Left lobe of liver (tissue), 2 donors: ENCODE results near the gene FREM1. TPM values are rescaled to one million over a fixed set of nuclear protein-coding genes. Genes with fewer than 3 reads are reported as not detected.
A peak's percentile ranks its signal among the peaks of the same experiment; 100 is the strongest.
"Not testable (repeated sequence)": the region's sequence is repeated elsewhere in the genome, so short reads cannot be mapped to it uniquely, and the experiment has no call there.

ENCODE experiments used
- ATAC-seq: fragments of 200-7000 bp; cut with Tn5 transposase; one replicate; pipeline ENCODE4 v1.9.1; 2020; ENCODE audit warnings: mild to moderate bottlenecking, moderate library complexity
- DNase-seq: peaks from one replicate; pipeline ENCODE4 v3.0.0-alpha.2; 2020; ENCODE audit warnings: low spot score
- total RNA-seq: library from RNA; stranded (reverse); gene quantifications from one replicate; pipeline ENCODE4 v1.2.1, GENCODE V29; 2021
- donor health status: DM: no; HTN: no; CAD: no; lungs with moderate emphysema.
- donor health status: DM: no; HTN: yes; CAD: no.

Gene FREM1
- 0.86 TPM for total RNA-seq

- peak; percentile 33 for ATAC-seq
These were observed at the start of gene FREM1 for GRCh38 chr9:14909961-14910805. Gene FREM1 (minus strand): TSS chr9:14910428. CDS start chr9:14868977, 41,451 bp downstream.

GRCh38 chr9:14958989-14959388, 48.8 kb upstream of the FREM1 start:
- DNase-seq (no peak), ATAC-seq (no peak)

More at GRCh38 chr9:14909961-14910805, at the start of gene FREM1:
- DNase-seq: no peak

DNA sequence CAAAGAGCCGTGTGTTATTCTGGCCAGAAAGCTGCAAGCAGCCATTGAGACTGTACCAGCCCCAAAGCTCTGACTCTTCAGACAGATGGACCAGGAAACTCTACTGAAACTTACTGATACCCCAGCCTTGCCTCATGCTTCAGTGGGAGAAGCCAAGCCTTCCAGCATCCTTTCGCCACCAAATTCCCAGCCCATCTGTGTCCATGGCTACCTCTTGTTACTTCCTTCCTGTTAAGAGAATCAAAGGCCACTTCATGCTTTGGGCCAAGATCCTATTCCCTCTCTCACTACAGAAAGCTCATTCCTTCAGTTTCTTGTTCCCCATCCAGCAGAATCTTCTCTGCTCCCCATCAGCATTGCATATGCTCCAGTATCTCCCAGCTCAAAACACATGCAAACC, 46.9 kb upstream of the FREM1 start:
- ATAC-seq: no peak

DNA sequence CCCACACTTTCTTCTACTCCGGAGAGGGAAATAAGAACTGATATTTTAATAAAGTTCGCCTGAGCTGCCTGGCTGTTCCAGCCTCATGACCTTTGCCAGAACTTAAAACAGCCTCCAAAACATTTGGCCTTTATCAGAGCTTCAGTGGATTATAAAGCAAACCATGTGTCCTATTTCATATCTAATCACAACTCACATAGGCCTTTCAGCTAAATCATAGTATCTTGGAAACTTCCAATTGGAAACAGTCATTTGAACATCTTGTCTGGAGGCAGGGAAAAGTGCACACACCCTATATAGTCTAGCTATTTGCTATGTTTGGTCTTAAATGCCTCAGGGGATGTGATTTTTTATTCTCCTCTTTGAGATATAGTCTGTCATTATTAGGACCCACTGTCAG, 46.0 kb upstream of the FREM1 start:
- ATAC-seq (no peak), DNase-seq (no peak)

More for the DNA sequence above, 46.9 kb upstream of the FREM1 start:
- DNase-seq: no peak

- DNase-seq (no peak), ATAC-seq (no peak)
These were observed 35.1 kb upstream of the FREM1 start for GRCh38 chr9:14945351-14945750.

DNA sequence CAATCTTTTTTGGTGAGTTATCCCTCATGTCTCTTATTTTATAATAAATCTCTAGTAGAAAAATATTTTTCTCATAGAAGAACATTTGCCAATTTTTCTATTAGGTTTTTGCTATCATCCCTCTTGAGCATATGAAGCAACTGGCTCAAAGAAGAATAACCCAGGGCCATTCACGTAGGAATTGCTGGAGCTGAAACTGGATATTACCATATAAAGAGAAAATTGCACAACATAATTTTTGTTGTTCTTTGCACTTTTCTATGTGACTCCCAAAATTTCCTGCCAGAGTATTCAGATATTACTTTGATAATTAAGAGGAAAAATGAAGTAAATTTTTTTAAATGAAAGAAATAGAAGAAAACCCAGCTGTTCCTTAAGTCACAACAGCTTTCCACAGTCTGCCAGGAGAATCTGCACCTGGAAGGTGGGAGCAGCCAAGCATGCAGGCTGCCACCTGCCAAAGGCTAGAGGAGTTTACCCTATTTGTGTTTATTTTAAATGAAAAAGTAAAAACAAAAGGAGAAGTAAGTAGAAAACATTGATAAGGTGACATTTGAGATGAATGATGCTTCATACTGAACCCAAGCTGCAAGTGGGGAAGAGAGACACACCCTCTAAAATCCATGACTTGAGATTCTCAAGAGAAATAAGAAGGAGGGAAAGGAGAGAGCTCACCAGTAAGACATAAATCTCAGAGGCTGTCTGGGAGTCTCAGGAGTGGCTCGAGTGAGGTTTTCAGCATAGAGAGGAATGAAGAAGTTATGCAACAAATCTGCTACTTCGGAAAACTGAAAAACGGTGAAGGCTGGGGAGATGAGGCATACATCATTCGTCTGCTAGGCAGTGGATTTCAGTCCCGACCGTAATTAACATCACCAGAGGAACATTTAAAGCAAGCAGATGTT, 31.5 kb upstream of the FREM1 start:
- no peak for ATAC-seq
- no peak for DNase-seq

DNA sequence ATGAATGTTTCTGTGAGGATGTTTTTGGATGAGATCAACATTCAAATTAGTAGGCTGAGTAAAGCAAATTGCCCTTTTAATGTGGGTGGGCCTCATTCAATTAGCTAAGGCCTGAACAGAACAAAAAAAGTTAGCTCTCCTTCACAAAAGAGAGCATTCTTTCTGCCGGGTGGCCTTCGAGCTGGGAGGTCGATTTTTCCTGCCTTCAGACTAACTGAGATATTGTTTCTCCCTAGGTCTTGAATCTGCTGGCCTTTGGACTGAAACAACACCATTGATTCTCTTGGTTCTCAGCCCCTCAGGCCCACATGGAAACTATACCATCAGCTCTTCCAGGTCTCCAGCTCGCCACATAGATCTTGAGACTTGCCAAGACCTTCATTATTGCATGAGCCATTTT, 29.1 kb upstream of the FREM1 start:
- no peak for ATAC-seq
- DNase-seq: no peak

- no peak for ATAC-seq
These were observed 27.0 kb upstream of the FREM1 start for GRCh38 chr9:14937216-14937615.

GRCh38 chr9:14936491-14936890, 26.3 kb upstream of the FREM1 start:
- DNase-seq (no peak), ATAC-seq (no peak)

More at GRCh38 chr9:14937216-14937615, 27.0 kb upstream of the FREM1 start:
- no peak for DNase-seq

GRCh38 chr9:14935964-14936363, 25.7 kb upstream of the FREM1 start:
- DNase-seq (no peak), ATAC-seq (no peak)

DNA sequence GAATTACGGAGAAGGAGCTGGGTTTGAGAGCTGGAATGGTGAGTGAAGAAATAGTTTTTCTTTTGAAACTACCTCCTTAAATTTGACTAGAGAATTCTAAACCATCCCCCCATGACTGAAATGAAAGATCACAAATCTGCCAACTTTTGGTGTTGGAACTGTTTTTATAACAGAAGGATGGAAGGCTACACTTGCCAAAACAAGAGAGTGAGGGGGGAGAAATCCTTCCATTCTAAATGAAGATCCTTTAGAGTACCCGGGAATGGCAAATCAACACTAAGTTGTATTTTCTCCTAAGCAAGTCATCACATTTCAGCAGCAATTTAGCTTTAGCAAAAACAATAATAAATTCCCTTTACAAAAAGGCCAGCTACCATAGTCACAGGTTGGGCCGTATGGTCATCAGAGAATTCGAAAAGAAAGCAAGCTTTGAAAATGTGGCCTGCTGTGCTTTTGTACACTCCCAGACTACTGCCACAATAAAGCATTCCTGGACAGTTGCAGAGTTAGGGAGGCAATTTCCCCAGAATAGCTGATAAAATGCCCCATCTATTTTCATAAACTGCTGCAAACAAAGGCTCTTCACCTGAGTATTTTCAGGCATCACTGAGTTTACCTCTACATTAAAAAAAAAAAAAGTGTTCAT, 25.0 kb upstream of the FREM1 start:
- ATAC-seq: no peak
- DNase-seq: no peak

GRCh38 chr9:14932641-14933040, 22.4 kb upstream of the FREM1 start:
- no peak for DNase-seq
- no peak for ATAC-seq

DNA sequence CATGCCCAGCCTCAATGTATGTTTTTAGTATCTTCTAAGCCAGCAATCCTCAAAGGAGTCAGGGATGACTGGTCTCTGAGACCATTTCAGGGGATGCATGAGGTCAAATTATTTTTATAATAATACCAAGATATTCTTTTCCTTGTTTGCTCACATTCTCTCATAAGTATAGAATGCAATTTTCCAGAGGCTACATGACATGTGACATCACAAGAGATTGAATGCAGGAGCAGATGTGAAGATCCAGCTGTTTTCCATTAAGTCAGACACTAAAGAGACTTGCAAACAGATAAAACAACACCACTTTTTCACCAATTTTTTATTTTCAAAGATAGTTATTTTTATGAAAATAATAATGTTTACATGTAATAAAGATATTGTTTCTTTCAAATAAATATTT, 22.0 kb upstream of the FREM1 start:
- ATAC-seq (no peak), DNase-seq (no peak)

DNA sequence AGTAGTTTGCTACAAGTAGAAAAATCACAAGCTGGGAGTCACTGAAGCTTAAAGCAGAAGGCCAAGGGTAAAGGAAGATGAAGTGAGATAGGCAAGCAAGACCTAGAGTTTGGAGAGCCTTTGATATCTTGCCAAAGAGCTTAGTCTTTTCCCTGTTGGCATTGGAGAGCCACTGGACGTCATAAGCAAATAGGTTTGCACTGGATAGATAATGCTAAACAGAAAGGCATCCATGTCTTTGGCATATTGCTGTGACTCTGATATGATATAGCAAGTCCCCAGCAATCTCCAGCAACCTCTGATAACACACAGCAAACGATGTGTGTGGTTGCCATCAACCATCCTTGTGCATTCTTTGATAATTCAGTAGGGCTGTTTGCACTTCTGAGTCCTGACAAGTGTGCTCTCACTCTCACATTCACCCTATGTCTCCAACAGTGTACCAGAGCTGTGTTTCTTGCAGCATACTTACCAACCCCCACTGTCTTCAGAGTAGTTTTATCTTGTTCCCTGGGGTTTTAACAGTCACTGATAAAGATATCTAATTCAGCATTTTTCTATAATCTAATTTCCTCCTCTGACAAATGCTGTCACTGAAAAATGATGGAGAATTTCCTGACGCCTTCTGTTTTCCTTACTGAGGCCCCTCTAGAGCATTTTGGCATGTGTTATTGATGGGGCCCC, 16.9 kb upstream of the FREM1 start:
- DNase-seq: no peak
- no peak for ATAC-seq

GRCh38 chr9:14924230-14925219, 14.3 kb upstream of the FREM1 start:
- DNase-seq (no peak), ATAC-seq (no peak)

DNA sequence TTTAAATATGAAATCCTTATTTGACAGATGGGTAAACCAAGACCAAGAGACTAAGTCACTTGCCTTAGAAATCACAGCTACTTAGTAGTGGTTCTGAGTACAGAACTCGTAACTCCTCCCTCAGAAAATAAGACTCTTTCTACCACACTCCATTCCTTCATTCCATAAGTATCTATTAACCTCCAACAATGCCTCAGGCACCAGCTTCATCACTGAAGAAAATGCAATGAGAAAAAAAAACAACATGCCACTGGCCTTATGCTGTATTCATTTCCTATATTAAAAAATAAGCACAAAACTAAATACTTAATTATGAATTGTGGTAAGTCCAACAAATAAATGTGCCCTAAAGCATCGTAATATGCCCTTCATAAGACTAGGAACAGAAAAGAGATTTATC, 13.5 kb upstream of the FREM1 start:
- DNase-seq: no peak
- no peak for ATAC-seq

DNA sequence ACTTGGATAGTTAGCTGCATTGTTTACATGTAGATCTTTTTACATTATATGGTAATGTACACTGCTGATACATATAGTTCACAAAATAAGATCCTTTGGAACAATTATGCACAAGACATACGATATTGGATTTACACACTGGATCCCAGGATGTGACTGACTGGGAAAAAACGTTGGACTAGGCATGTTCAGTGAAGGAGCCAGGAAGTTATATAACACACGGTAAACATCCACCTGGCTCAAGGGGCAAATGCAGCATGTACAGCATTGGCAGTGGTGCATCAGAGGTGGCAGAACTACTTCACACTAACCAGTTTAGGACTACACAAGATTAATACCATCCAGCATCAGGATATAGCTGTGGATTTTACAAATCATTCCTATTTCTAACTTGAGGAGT, 10.6 kb upstream of the FREM1 start:
- DNase-seq, ATAC-seq: not testable (repeated sequence)

GRCh38 chr9:14913366-14913765, 3.1 kb upstream of the FREM1 start:
- ATAC-seq (no peak), DNase-seq (no peak)

DNA sequence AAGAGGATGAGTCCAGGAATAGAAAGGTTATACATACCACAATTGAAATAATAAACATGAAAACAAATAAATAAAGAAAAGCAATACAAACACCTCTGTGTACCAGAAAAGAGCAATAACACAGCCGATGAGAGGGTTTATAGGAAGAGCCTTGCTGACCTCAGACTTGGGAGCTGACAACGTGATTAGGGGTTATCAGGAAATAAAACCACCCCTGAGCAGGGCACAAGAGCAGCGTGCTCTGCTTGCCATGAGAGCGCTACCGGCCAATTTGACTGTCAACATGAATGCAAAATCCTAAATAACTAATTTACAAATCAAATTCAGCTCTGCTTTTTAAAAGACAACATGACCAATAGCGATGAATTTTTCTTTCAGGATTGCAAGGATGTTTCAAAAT, 2.6 kb upstream of the FREM1 start:
- no peak for DNase-seq

More for the DNA sequence above, 2.6 kb upstream of the FREM1 start:
- ATAC-seq: no peak
